Testis (tissue), 2 donors: ENCODE data around the gene ESPN.

Experiments used
- CTCF ChIP-seq, 3 experiments: fragments of 450-650 bp in 2 of 3; fragments of 200-600 bp in 1 of 3; sonication (generic) in 1 of 3; IDR thresholded peaks; one replicate each; pipeline ENCODE4 v1.5.1; 2016 to 2019; ENCODE audit warnings: antibody characterized with exemption in 3 of 3, mild to moderate bottlenecking in 2 of 3, moderate library complexity in 1 of 3
- POLR2A ChIP-seq: fragments of 450-650 bp; IDR thresholded peaks from one replicate; pipeline ENCODE4 v1.6.1; 2017; ENCODE audit warnings: antibody characterized with exemption, mild to moderate bottlenecking, moderate library complexity

- TF ChIP-seq CTCF (IDR thresholded peaks at IDR 0.05) = no peak
- no peak for TF ChIP-seq POLR2A
These were observed 37.2 kb downstream of the ESPN start for GRCh38 chr1:6461538-6462411.
